ENCODE results near the gene PACRG.

The PACRG gene

GRCh38 chr6:163229050-163229449 is 501.3 kb downstream of the PACRG start:
- no peak for DNase-seq (ENCODE audit: low spot score)
- Histone ChIP-seq H3K4me3 (no peak overlapping the region), H3K27ac (no peak overlapping the region)
- TF ChIP-seq, protein P1, sequence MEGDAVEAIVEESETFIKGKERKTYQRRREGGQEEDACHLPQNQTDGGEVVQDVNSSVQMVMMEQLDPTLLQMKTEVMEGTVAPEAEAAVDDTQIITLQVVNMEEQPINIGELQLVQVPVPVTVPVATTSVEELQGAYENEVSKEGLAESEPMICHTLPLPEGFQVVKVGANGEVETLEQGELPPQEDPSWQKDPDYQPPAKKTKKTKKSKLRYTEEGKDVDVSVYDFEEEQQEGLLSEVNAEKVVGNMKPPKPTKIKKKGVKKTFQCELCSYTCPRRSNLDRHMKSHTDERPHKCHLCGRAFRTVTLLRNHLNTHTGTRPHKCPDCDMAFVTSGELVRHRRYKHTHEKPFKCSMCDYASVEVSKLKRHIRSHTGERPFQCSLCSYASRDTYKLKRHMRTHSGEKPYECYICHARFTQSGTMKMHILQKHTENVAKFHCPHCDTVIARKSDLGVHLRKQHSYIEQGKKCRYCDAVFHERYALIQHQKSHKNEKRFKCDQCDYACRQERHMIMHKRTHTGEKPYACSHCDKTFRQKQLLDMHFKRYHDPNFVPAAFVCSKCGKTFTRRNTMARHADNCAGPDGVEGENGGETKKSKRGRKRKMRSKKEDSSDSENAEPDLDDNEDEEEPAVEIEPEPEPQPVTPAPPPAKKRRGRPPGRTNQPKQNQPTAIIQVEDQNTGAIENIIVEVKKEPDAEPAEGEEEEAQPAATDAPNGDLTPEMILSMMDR (IDR thresholded peaks at IDR 0.05): no peak

DNA sequence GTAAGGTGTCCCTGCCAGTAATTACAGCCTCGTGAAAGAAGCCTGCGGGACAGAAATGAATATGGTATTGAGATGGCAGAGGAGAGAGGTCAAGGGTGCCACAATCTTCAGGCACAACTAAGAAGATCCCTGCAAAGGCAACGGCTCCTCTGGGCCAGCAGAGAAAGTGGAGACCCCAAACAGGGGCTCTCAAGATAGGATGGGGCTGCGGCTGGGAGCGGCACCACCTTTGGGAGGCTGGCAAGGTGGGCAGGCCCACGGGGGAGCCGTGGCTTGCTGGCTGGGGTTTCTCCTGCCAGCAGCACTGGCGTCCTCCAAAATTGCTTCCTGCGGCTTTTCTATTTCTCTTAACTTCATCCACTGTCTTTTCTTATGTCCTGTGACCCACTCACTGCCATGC is 503.1 kb downstream of the PACRG start:
- H3K4me3 ChIP-seq: no peak overlapping the region
- DNase-seq (ENCODE audit: low spot score): no peak
- H3K27ac ChIP-seq: no peak overlapping the region
- TF ChIP-seq, protein P1 (IDR thresholded peaks at IDR 0.05): no peak

GRCh38 chr6:163231356-163232014 is 503.7 kb downstream of the PACRG start:
- no peak for DNase-seq (ENCODE audit: low spot score)
- no peak overlapping the region for H3K27ac ChIP-seq

DNA sequence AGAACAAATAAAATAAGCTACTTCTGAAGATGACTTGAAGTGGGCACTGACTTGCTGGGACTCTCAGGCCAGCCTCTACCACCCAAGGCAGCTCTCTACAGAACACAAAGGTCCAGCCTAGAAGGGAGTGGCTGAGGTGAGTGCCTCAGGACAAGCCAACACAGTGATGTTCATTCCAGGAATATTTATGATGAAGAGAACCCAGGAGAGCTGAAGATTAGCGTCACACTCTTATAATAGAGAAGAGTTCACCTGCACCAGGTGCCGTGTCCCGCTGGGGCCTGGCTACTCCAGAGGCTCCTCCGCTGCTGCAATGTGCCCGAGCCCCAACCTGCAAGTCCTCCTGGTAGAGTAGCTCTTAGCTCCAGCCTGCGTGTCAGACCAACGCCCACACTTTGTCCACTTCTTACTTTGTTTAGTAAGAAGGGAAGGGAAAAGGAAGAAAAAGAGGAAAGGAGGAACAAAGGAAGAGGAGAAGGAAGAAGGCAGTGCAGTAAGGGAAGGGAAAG is 504.3 kb downstream of the PACRG start:
- no peak for DNase-seq (ENCODE audit: low spot score)
- H3K27ac ChIP-seq: no peak overlapping the region
- TF ChIP-seq, protein P1 (IDR thresholded peaks at IDR 0.05): no peak
- H3K4me3 ChIP-seq: no peak overlapping the region

More at GRCh38 chr6:163231356-163232014, 503.7 kb downstream of the PACRG start:
- H3K4me3 ChIP-seq: no peak overlapping the region
- TF ChIP-seq, protein P1 (IDR thresholded peaks at IDR 0.05): no peak

DNA sequence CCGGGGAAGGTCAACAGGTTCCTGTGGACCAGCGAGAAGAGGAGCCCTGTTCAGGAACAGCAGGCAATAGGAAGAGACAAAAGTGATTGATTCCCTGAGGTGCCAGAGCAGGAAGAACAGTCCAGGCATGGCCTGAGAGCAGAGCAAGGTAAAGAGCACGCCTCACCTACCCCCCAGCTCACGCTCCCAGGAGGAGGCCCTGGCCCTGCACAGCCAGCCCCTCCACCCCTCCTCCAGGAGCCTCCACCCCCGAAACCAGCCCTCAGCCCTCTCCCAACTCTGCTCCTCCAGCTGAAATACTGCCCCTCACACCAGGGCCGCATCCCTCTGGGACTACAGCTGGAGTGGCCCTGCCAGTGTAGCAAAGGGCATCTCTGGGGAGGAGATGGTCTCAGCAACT is 504.9 kb downstream of the PACRG start:
- TF ChIP-seq, protein P1 (IDR thresholded peaks at IDR 0.05): no peak
- H3K27ac ChIP-seq: no peak overlapping the region
- no peak overlapping the region for H3K4me3 ChIP-seq
- no peak for DNase-seq (ENCODE audit: low spot score)

DNA sequence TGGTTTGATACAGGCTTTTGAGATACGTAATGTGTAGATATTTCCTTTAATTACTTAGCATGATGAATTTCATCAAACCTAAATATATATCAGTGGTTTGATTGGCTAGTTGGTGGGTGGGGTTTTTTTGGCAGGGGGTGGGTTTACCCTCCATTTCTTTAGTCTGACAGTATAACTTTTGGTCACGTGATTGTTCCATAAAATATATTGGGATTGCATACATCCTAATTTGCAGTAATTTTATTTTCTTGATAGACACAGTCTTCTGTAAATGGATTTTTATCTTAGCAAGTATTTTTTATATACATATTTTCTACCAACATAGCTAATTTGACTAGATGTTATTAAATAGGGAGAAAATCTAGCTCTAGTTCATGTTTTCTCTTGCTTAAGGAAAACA is 509.3 kb downstream of the PACRG start:
- Histone ChIP-seq H3K27ac (no peak overlapping the region), H3K4me3 (no peak overlapping the region)
- TF ChIP-seq, protein P1 (IDR thresholded peaks at IDR 0.05): no peak
- no peak for DNase-seq (ENCODE audit: low spot score)
